Measurements from ENCODE around the gene UPB1. TPM values are rescaled to one million over a fixed set of nuclear protein-coding genes. Genes with fewer than 3 reads are reported as not detected.

UPB1 gene
- total and polyA plus RNA-seq, 10 of the 15 experiments (the other 5 are each of a cell fraction or from before 2014, with no cell fraction given): 0.89 to 20.5 (median 3.1) TPM

DNA sequence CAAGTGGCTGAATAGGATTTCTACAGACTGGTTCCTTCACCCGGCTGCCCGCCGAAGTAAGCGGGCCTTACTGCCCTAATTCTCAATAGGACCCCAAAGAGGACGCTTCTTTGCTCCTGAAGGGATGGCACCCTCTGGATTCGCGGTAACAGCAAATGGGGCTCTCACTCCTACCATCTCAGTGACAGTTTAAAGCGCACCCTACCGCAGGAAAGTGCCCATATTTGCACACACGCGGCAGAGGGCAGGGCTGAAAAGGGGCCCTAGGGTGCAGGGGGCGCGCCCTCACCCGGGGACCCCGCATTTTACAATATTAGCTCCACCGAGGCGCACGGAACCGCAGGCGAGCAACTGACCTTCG is 985 bp upstream of the UPB1 start:
- WGBS (ENCODE audit: insufficient coverage, insufficient replicate concordance, low lambda C conversion rate, missing lambda C conversion rate): 85% methylated on average over 21 of the region's 21 CpGs
- H3K9me3 ChIP-seq (replicated peaks; ENCODE audit: control insufficient read depth, insufficient read depth, low read length): no peaks in the 10 kb centered on the region
- H3K27ac ChIP-seq (ENCODE audit: control insufficient read depth, insufficient read depth): no peak overlapping the region
- ATAC-seq (no peak), DNase-seq (ENCODE audit: low read depth, low spot score) (no peak), FAIRE-seq (no peak)
- H3K79me2 ChIP-seq (ENCODE audit: control insufficient read depth, insufficient read depth, low read length): no peaks in the 10 kb centered on the region
- H3K4me2 ChIP-seq (ENCODE audit: control insufficient read depth, insufficient read depth): no peak overlapping the region
- in situ Hi-C loops (cut with MboI) (no loop called here), intact Hi-C loops (cut with micrococcal nuclease; ENCODE audit: unreplicated experiment) (no loop called here)
- ChIA-PET SMC1A (ENCODE audit: uncharacterized antibody, unreplicated experiment) (no interaction called here), CTCF (interaction anchor here (1.0 kb wide), 1 partner anchor 13 kb away, joined by 7 read pairs; no protein-coding TSS in a partner anchor), POLR2A (interaction anchor here (0.5 to 1.0 kb wide), 2 partner anchors 13 to 67 kb away, joined by 3 to 4 read pairs; no protein-coding TSS in a partner anchor), RAD21 (ENCODE audit: unreplicated experiment) (no interaction called here)
- no peak overlapping the region for H3K4me3 ChIP-seq
- TF ChIP-seq, protein P1, sequence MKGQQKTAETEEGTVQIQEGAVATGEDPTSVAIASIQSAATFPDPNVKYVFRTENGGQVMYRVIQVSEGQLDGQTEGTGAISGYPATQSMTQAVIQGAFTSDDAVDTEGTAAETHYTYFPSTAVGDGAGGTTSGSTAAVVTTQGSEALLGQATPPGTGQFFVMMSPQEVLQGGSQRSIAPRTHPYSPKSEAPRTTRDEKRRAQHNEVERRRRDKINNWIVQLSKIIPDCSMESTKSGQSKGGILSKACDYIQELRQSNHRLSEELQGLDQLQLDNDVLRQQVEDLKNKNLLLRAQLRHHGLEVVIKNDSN (IDR thresholded peaks at IDR 0.05; ENCODE audit: borderline replicate concordance, extremely low read length, insufficient read depth, low read depth, low read length): no peak
- TF ChIP-seq BACH1 (IDR thresholded peaks at IDR 0.05; ENCODE audit: borderline replicate concordance): no peak
- TF ChIP-seq ZNF217 (IDR thresholded peaks at IDR 0.05): no peak
- TF ChIP-seq NRF1 (conservative IDR thresholded peaks at IDR 0.05; ENCODE audit: low read depth, low read length): no peak
- no peak for TF ChIP-seq PML (IDR thresholded peaks at IDR 0.05; ENCODE audit: low read length)
- TF ChIP-seq, protein P2, sequence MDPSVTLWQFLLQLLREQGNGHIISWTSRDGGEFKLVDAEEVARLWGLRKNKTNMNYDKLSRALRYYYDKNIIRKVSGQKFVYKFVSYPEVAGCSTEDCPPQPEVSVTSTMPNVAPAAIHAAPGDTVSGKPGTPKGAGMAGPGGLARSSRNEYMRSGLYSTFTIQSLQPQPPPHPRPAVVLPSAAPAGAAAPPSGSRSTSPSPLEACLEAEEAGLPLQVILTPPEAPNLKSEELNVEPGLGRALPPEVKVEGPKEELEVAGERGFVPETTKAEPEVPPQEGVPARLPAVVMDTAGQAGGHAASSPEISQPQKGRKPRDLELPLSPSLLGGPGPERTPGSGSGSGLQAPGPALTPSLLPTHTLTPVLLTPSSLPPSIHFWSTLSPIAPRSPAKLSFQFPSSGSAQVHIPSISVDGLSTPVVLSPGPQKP (IDR thresholded peaks at IDR 0.05; ENCODE audit: low read depth, low read length): no peak
- TF ChIP-seq, protein P3, sequence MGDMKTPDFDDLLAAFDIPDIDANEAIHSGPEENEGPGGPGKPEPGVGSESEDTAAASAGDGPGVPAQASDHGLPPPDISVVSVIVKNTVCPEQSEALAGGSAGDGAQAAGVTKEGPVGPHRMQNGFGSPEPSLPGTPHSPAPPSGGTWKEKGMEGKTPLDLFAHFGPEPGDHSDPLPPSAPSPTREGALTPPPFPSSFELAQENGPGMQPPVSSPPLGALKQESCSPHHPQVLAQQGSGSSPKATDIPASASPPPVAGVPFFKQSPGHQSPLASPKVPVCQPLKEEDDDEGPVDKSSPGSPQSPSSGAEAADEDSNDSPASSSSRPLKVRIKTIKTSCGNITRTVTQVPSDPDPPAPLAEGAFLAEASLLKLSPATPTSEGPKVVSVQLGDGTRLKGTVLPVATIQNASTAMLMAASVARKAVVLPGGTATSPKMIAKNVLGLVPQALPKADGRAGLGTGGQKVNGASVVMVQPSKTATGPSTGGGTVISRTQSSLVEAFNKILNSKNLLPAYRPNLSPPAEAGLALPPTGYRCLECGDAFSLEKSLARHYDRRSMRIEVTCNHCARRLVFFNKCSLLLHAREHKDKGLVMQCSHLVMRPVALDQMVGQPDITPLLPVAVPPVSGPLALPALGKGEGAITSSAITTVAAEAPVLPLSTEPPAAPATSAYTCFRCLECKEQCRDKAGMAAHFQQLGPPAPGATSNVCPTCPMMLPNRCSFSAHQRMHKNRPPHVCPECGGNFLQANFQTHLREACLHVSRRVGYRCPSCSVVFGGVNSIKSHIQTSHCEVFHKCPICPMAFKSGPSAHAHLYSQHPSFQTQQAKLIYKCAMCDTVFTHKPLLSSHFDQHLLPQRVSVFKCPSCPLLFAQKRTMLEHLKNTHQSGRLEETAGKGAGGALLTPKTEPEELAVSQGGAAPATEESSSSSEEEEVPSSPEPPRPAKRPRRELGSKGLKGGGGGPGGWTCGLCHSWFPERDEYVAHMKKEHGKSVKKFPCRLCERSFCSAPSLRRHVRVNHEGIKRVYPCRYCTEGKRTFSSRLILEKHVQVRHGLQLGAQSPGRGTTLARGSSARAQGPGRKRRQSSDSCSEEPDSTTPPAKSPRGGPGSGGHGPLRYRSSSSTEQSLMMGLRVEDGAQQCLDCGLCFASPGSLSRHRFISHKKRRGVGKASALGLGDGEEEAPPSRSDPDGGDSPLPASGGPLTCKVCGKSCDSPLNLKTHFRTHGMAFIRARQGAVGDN (IDR thresholded peaks at IDR 0.05): no peak
- TF ChIP-seq TCF7 (IDR thresholded peaks at IDR 0.05; ENCODE audit: borderline replicate concordance): no peak
- no peak for TF ChIP-seq HCFC1 (IDR thresholded peaks at IDR 0.05; ENCODE audit: low read length)
- no peak for TF ChIP-seq POLR2A (IDR thresholded peaks at IDR 0.05; ENCODE audit: low read depth, low read length)
- no peak for TF ChIP-seq NFXL1 (IDR thresholded peaks at IDR 0.05; ENCODE audit: borderline replicate concordance)
- TF ChIP-seq, protein P4, sequence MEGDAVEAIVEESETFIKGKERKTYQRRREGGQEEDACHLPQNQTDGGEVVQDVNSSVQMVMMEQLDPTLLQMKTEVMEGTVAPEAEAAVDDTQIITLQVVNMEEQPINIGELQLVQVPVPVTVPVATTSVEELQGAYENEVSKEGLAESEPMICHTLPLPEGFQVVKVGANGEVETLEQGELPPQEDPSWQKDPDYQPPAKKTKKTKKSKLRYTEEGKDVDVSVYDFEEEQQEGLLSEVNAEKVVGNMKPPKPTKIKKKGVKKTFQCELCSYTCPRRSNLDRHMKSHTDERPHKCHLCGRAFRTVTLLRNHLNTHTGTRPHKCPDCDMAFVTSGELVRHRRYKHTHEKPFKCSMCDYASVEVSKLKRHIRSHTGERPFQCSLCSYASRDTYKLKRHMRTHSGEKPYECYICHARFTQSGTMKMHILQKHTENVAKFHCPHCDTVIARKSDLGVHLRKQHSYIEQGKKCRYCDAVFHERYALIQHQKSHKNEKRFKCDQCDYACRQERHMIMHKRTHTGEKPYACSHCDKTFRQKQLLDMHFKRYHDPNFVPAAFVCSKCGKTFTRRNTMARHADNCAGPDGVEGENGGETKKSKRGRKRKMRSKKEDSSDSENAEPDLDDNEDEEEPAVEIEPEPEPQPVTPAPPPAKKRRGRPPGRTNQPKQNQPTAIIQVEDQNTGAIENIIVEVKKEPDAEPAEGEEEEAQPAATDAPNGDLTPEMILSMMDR (IDR thresholded peaks at IDR 0.05 in 2 of 3, conservative IDR thresholded peaks at IDR 0.05 in 1 of 3; ENCODE audit: control insufficient read depth in 2 of 3, extremely low read depth in 1 of 3, insufficient read depth in 1 of 3, low read depth in 3 of 3, low read length in 3 of 3): no peak
- no peak for TF ChIP-seq CBX5 (IDR thresholded peaks at IDR 0.05; ENCODE audit: low read depth)
- TF ChIP-seq RBBP5 (conservative IDR thresholded peaks at IDR 0.05): no peak
- no peak for TF ChIP-seq CHD2 (IDR thresholded peaks at IDR 0.05; ENCODE audit: borderline replicate concordance, low read depth, low read length)
- TF ChIP-seq MTA3 (IDR thresholded peaks at IDR 0.05; ENCODE audit: borderline replicate concordance, low read length): no peak
- H3K9ac ChIP-seq (ENCODE audit: control insufficient read depth, insufficient read depth, low read length): no peak overlapping the region
- H3K27me3 ChIP-seq (replicated peaks in 1 of 2; ENCODE audit: control insufficient read depth in 2 of 2, insufficient read depth in 2 of 2, low read length in 1 of 2): no peaks in the 10 kb centered on the region
- no peak overlapping the region for H2AFZ ChIP-seq (ENCODE audit: control insufficient read depth, low read depth, low read length)
- BruUV-seq (replicated peaks): no TSS peak
- H3K36me3 ChIP-seq (ENCODE audit: control insufficient read depth in 2 of 2, insufficient read depth in 2 of 2, low read length in 1 of 2): no peaks in the 10 kb centered on the region
- no peaks in the 10 kb centered on the region for H4K20me1 ChIP-seq (ENCODE audit: control insufficient read depth, insufficient read depth)
- H3K4me1 ChIP-seq (ENCODE audit: control insufficient read depth, insufficient read depth, low read length): no peaks in the 10 kb centered on the region

Data from GM12878 (cell line).